NB4 (cell line): Measurements from ENCODE around the gene SRPX2.

Source experiments
- DNase-seq: peaks from one replicate; pipeline ENCODE4 v3.0.0; 2010; ENCODE audit warnings: low read depth
- H3K4me3 ChIP-seq: one replicate; pipeline ENCODE4 v1.5.1; 2011; ENCODE audit warnings: mild to moderate bottlenecking, low read depth, low read length, moderate library complexity
- MYC ChIP-seq: IDR thresholded peaks from 2 replicates; pipeline ENCODE4 v1.6.1; 2011; ENCODE audit warnings: low read depth, low read length
- POLR2A ChIP-seq: IDR thresholded peaks from 2 replicates; pipeline ENCODE4 v1.6.1; 2011; ENCODE audit warnings: mild to moderate bottlenecking; ENCODE audit not compliant: insufficient read length; ENCODE audit errors: extremely low read depth
- TF ChIP-seq, protein P1 (sequence below): IDR thresholded peaks from 2 replicates; pipeline ENCODE4 v1.6.1; 2011; ENCODE audit warnings: low read depth, low read length
- TF ChIP-seq, protein P2 (sequence below): IDR thresholded peaks from one replicate; pipeline ENCODE4 v1.5.1; 2012; ENCODE audit warnings: low read depth, low read length

The SRPX2 gene

DNA sequence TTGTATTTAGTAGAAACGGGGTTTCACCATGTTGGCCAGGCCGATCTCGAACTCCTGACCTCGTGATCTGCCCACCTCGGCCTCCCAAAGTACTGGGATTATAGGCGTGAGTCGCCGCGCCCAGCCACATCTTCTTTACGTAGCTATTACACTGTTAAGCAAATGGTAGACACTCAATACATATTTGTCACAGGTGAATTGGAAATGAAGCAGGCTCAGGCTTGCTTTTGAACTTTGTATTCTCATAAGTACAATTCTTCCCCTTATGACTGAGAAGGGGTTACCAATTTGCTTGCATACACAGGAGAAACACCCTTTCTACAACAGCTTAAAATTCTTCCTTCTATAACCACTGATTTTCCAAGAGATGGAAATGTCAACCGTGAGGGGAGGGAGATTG lies 787 bp upstream of the SRPX2 start:
- TF ChIP-seq, protein P1, sequence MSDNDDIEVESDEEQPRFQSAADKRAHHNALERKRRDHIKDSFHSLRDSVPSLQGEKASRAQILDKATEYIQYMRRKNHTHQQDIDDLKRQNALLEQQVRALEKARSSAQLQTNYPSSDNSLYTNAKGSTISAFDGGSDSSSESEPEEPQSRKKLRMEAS: no peak
- TF ChIP-seq POLR2A (no peak), MYC (no peak)
- TF ChIP-seq, protein P2, sequence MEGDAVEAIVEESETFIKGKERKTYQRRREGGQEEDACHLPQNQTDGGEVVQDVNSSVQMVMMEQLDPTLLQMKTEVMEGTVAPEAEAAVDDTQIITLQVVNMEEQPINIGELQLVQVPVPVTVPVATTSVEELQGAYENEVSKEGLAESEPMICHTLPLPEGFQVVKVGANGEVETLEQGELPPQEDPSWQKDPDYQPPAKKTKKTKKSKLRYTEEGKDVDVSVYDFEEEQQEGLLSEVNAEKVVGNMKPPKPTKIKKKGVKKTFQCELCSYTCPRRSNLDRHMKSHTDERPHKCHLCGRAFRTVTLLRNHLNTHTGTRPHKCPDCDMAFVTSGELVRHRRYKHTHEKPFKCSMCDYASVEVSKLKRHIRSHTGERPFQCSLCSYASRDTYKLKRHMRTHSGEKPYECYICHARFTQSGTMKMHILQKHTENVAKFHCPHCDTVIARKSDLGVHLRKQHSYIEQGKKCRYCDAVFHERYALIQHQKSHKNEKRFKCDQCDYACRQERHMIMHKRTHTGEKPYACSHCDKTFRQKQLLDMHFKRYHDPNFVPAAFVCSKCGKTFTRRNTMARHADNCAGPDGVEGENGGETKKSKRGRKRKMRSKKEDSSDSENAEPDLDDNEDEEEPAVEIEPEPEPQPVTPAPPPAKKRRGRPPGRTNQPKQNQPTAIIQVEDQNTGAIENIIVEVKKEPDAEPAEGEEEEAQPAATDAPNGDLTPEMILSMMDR: no peak
- H3K4me3 ChIP-seq: no peak overlapping the region
- no peak for DNase-seq

DNA sequence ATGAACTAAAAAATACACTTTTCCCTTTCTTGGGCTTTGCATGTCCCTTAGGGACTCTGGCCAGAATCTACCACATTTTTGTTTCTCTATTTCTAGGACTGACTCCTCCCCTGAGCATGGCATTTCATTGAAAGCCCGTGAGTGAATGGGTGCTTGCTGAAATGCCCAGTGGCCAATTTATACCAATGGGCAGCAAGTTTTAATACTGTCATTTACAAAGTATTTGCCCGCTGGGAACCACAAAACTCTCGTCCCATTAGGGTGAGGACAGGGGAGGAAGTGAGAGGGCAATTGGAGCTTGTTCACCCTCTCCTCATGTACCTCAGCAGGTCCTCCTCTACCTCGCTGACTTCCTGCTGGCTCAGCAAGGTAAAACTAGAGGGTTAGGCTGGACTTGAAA lies 1.1 kb downstream of the SRPX2 start:
- DNase-seq: no peak
- no peak for TF ChIP-seq MYC
- TF ChIP-seq POLR2A: no peak
- TF ChIP-seq, protein P2: no peak
- TF ChIP-seq, protein P1: no peak
- no peak overlapping the region for H3K4me3 ChIP-seq

DNA sequence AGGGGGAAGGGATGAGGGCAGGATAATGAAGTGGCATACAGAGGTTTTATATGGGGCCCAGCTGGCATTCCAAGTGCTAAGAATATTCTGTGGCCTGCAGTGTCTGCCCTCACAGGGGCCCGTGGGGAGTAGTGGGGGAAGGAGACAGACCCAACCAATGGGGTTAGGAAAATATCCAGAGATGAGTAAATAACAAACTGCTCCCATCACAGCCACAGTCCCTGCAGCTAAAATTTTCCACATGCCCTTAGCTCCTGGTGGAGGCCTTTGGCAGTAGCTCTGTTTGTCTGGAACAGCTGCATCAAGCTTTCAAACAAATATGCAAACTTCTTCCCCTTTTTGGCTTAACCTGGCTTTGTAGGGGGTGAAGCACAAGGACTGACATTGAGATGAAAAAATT lies 3.1 kb downstream of the SRPX2 start:
- DNase-seq: no peak
- H3K4me3 ChIP-seq: no peak overlapping the region
- TF ChIP-seq, protein P1: no peak
- no peak for TF ChIP-seq POLR2A
- TF ChIP-seq, protein P2: no peak
- no peak for TF ChIP-seq MYC

DNA sequence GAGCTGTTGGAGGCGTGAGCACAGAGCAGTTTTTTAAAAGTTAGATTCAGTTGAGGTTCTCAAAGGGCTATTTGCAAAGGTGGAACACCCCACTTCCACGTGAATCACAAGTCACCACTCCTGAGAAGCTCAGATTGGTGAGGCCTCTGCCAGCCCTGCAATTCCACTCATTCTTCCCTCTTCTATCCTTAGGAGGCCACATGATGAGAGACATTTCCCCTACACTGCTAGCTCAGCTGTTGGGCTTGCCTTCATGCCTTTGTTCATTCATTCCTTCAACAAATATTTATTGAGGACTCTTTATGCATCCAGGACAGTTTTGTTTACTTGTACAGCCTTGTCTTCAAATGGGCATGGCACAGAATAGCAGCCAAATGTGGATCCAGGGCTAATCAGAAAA lies 3.7 kb downstream of the SRPX2 start:
- no peak overlapping the region for H3K4me3 ChIP-seq
- DNase-seq: no peak
- TF ChIP-seq, protein P2: no peak
- no peak for TF ChIP-seq POLR2A
- TF ChIP-seq, protein P1: no peak
- TF ChIP-seq MYC: no peak

DNA sequence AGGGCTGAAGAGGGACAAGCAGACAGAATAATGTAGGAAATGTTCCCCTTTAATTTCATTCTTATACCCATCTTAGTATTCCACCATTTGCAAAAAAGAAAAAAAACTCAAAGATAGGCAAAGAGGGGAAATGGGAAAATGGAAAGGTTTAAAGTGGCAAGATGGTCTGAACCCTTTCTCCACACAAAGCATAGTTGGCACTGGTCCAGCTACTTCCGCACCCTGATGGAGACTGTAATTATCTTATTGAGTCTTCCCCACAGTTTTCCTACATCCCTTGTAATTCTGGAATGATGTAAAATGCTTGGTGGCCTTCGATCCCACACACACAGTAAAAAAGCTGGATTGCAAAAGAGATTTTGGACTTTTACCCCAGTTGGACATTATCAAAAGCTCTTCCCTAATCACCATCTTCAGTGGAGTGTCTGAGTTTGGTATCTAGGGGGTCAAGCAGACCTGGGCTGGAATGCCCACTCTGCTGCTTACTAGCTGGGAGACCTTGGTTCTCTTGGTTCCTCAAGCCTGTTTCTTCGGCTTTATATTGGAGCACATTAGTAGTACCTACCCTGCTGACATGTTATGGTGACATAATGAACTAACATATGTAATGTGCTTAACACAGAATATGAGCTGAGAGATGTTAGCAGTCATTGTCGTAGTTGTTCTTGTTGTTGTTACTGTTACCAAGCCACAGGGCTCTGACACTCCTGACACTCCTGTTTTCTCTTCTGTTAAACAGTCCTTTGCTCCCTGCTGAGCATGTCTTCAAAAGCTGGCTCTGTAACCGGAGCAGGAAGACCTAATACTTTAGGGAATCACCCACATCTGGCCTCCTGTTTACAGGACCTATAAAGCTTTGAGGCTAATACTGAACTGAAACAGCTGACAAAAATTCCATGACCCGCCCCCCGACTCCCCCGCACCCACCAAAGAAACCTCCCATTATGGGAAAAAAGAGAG lies 4.7 kb downstream of the SRPX2 start:
- no peak for TF ChIP-seq MYC
- no peak for TF ChIP-seq POLR2A
- TF ChIP-seq, protein P2: no peak
- TF ChIP-seq, protein P1: no peak
- no peak overlapping the region for H3K4me3 ChIP-seq
- no peak for DNase-seq
